Nucleus accumbens (tissue), 56 donors: Measurements from ENCODE around the gene BCL7C.
"Not testable (repeated sequence)": the region's sequence is repeated elsewhere in the genome, so short reads cannot be mapped to it uniquely, and the experiment has no call there.

Source experiments
- DNase-seq, 56 donors: peaks; one replicate each; lab custom pipeline; 2025; lab: John Stamatoyannopoulos, UW

BCL7C gene

DNA sequence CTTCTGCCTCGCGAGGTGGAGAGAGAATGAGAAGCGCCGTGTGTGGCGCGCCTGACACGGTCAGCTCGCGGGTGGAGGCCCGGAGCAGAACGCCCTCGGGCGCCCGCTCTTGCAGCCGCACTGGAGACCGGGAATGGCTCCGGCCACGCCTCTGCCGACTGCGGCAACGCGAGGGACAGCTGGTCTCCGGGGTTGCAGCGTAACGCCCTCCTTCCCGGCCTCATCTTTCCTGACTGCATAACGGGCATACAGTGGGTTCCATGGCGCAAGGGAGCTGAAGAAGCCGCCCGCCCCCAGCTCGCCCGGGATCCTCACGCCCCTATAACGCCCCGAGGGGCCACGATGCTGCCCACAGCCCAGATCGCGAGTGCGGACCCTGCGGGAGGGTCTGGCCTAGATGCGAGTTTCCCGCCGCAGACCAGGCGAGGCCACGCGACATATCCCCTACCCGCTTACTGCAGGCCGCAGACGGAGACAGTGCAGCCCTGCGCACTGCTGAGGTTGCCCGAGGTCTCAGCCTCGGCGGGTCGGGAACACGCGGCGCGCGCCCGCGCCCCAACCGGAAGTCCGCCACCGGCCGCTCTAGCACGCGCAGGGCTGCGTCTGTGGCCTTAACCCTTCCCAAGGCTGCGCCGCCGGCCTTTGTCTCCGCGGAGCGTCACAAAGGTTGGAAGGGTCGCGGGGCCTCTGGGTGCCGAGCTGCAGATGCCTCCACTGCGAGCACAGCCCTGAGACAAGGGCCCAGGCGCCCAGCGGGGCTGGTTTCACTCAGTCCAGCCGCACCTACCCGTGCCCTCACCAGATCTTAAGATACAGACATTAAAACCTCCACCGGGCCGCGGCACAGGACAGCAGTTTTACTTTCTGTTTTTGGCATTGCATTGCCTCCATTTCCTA is 18.8 kb downstream of the BCL7C start:
- DNase-seq, result peak in 55 of 56 donors; percentile 48 to 95 (median 83)

DNA sequence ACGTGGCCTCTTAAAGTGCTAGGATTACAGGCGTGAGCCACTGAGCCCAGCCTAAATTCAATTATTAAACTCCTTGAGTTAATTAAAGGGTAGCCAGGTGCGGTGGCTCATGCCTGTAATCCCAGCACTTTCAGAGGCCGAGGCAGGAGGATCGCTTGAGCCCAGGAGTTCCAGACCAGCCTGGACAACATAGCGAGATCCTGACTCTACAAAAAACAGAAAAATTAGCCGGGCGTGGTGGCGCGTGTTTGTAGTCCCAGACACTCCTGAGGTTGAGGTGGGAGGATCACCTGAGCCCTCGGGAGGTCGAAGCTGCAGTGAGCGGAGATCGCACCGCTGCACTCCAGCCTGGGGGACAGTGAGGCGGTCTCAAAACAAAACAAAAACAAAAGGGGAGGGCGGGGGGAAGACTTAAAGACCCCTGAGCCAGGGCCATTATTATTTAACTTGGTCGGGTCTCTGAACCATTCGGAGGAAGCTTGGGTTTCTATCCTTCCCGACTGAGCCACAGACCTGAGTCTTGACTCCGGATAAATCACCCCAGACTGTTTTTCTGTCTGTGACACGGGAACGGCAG is 19.5 kb downstream of the BCL7C start:
- peak in 2 of 56 donors; percentile 18 to 36 for DNase-seq

DNA sequence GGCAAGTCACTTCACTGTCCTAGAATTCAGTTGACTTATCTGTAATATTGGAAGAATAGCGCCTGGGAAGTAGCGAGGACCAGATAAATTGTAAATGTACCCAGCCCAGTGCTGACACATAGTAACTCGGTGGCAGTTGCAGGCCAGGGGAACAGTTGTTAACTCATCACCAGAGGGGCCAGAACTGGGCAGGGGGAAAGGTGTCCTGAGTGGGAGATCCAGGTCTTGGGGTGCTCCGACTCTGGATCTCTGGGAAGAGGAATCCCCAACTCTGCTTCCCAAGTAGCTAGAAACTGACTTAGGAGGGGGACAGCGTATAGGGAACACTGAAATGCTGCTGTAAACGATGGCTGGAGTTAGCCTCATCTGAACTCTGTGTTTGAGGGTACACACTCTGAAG is 23.0 kb downstream of the BCL7C start:
- no peak for DNase-seq

DNA sequence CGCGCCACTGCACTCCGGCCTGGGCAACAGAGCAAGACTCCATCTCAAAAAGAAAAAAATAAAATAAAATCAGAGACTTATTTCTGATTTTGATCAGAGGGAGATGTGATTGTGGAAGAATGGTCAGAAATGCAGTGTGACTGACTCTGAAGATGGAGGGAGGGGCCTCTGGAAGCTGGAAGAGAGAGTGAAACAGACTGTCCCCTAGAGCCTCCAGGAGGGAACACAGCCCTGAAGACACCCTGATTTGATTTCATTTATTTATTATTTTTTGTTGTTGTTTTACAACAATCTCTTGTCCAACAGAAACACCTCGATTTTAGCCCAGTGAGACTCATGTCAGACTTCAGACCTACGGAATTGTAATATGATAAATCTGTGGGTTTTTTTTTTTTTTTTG is 26.1 kb downstream of the BCL7C start:
- DNase-seq, result no peak

DNA sequence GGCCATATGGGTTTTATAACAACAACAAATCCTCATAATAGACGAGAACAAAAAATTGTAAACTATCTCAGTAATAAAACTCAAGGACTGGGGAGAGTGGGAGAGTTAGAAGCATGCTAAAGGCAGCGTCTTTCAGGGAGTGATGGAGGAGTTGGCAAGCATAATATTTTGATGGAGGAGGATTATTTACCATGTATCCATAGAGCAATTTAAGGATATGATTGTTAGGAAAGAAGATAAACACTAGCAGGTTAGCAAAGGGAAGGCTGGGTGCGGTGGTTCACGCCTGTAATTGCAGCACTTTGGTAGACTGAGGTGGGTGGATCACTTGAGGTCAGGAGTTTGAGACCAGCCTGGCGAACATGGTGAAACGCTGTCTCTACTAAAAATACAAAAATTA is 27.8 kb downstream of the BCL7C start:
- DNase-seq, result no peak

DNA sequence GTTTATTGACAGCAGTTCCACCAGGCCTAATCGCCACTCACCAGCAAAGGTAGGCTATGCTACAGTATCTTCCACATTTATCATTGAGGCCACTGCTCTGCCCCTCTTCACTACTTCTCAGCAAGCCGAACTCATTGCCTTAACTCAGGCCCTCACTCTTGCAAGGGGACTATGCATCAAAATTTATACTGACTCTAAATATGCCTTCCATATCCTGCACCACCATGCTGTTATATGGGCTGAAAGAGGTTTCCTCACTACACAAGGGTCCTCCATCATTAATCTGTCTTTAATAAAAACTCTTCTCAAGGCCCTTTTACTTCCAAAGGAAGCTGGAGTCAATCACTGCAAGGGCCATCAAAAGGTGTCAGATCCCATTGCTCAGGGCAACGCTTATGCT is 30.7 kb downstream of the BCL7C start:
- DNase-seq, result not testable (repeated sequence)

DNA sequence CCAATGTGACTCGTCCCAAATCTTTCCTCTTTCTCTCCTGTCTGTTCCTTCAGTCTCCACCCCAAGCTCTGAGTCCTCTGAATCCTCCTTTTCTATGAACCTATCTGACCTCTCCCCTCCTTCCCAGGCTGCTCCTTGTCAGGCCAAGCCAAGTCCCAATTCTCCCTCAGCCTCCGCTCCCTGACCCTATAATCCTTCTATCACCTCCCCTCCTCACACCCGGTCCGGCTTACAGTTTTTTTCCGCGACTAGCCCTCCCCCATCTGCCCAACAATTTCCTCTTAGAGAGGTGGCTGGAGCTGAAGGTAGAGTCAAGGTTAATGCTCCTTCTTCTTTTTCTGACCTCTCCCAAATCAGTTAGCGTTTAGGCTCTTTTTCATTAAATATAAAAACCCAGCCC is 33.1 kb downstream of the BCL7C start:
- DNase-seq, result not testable (repeated sequence)

DNA sequence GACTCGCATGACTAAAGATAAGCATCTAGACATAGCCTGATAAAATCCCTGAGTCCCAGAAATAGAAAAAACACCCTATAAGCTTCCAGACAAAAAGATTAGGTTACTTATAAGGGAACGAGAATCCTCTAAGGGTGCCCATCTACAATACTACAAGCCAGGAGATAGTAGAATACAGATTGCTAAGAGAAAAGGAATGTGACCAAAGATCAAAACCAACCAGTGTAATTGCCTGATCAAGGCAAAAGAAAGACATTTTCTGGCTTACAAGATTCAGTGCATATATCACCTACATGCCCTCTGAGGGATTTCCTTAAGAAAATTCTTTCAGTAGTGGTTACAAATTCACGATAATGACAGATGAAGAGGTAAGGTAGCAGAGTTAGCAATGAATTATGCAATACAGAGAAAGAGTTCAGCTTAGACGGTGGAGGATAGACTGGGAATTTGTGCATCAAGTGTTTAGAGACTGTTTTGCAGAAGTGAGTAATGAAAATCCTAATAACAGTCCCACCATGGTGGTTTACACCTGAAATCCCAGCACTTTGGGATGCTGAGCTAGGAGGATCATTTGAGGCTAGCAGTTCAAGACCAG is 35.0 kb downstream of the BCL7C start:
- DNase-seq, result no peak

DNA sequence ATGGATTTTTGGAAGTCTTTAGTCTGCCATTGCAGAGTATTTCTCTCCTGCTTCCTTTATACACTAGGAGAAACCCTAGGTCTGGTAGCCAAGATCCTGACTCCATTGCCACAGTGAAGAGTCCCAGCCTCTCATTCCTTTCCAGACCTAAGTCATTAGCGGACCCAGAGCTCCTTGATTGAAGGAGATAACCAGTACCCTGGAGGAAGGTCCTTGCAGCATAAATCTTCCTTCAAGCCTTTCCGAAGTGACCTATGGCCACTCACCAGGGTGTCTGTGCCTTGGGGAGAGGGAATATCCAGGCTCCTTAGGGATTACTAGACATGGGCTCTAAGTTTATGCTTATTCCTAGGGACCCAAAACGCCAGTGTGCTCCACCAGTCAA is 35.8 kb downstream of the BCL7C start:
- DNase-seq, result no peak

DNA sequence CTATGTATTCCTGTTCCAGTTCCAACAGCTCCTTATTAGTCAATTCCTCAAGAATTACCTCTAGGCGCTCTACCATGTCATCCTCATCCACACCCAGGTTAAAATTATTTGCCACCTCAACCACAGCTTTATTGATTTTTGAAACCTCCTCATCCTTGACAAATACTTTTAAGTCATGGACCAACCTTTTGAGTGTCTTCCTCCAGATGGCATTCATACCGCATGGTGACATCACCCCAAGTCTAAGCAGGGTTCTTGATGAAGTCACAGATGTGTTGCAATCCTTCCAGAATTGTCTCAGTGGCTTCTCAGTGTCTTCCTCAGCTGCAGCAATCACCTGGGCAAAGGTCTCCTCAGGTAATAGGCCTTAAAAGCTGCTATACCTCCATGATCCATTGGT is 40.1 kb downstream of the BCL7C start:
- DNase-seq, result no peak

DNA sequence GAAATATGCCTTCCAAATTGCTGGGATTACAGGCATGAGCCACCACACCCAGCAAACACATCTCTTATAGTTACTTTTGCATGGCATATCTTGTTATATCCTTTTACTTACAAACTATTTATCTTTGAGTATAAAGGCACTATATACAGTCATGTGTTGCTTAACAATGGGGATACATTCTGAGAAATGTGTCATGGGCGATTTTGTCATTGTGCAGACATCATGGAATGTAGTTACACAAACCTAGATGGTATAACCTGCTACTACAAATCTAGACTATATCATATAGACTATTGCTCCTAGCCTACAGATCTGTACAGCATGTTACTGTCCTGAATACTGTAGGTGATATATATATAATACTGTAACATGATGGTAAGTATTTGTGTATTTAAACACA is 43.6 kb downstream of the BCL7C start:
- DNase-seq, result no peak

DNA sequence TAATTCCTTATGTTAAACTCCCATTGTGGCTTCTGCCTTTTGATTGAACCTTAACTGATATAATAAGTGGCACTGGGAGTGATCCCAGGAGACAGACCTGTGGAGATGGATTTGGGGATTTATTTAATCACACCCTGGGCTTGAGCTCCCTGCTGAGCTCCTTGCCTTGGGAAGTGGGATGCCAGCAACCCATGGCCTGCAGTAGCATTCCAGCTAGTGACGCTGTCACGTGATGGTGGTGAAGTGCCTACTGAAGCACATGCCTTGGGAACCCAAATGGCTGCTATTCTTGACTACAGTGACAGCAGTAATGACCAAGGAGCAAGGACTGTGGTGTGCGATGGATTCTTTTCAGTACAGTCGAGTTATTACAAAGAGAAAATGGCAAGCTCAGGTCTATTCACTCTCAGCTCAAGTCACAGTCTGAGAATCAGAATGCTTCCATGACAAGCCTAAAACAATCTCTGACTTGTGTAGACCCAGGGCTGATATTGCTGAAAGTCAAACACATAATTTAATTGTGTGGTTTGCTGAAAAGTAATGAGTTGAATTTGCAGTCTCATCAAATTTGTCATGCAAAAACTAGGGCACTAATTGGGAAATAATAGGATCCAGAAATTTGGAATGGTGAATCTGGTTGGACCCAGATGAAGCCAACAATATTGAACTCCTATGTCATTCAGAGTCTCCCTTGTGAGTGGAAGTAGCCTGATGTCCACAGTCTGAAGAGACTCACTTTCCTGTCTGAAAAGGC is 47.1 kb downstream of the BCL7C start:
- no peak for DNase-seq

DNA sequence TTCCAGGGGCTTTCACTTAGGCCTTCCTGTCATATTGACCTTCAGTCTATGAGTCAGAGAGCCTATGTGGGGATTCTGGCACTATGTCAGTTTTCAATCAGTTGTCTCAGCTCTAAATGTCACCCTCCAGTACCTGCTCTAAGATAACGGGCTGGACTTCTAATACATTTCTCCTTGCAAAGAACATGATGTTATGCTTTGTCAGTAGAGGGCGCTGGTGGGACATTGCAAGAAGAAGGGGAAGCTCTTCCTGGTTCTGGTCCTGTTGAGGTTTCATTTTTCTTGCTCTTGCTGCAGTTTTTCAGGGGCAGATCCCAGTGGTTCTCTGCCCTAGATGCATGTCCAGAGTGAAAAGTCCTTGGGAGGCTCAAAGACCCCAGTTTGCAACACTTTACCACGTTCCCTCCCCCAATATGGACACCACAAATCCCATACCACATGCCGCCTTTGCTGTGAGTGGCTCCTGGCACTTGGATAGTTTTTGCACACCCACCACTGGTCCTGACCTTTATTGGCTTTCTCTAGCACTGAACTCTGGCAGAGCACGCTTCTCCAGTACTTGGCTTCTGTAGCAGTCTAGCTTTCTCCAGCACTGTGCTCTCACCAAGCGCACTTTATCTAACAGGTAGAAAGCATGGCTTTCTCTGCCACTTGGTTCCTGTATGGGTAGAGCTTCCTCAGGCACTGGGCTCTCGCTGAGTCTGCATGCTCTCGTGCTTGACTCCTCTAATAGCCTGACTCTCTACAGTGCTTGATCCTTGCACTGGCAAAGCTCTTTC is 49.0 kb downstream of the BCL7C start:
- DNase-seq, result peak in 45 of 56 donors; percentile 3 to 73 (median 34)

DNA sequence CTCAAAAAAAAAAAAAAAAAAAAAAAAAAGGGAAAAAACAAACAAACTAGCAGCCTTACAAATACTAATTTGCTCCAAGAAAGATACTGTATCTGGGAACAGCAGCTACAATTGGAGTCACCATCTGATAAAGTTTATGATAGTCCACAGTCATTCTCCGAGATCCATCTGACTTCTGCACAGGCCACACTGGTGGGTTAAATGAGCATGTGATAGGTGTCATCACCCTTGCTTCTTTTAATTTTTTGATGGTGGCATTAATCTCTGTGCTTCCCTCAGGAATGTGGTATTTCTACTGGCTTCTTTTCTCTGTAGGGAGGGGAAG is 49.6 kb downstream of the BCL7C start:
- no peak for DNase-seq

DNA sequence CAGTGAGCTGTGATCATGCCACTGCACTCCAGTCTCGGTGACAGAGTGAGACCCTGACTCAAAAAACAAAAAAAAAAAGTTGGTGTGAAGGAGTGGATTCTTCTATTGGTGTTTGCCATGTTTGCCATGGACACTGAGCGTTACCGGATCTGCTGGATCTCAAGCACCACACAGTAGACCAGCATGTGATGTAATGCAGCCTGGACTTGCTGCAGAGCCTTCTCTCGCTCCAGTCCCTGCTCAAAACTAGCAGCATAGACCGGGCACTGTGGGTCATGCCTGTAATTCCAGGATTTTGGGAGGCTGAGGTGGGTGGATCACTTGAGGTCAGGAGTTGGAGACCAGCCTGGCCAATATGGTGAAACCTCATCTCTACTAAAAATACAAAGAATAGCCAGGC is 50.4 kb downstream of the BCL7C start:
- no peak for DNase-seq

DNA sequence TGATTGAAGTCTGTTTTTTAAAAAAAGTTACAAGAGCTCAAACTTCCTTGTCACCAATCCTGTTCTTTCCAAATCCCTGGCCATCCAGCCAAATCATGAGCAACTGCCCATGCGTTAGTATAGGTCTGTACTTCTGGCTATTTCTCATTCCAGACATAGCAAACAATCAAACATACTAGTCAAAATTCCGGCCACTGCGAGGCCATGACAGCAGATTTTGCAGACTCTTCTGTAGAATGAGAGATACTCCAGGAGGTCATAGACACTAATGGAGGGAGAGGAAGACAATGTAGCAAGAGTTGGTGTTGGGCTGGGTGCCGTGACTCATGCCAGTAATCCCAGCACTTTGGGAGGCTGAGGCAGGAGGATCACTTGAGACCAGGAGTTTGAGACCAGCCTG is 50.9 kb downstream of the BCL7C start:
- DNase-seq, result no peak

DNA sequence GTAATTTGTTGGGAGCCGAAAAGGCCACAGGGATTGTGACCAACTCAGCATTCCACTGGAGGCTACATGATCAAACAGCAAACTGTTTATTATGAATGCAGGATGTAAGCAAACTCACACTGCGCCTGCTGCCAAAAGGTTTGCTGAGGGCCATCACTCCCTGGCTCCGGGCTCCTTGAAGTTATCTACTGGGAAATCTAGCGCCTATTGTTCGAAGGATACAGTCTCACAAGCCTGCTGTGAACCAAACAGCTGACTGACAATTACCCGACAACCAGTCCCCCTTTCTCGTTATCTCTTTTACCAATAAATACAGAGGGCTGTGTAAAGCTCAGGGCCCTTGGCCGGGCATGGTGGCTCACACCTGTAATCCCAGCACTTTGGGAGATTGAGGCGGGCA is 52.5 kb downstream of the BCL7C start:
- DNase-seq, result no peak

DNA sequence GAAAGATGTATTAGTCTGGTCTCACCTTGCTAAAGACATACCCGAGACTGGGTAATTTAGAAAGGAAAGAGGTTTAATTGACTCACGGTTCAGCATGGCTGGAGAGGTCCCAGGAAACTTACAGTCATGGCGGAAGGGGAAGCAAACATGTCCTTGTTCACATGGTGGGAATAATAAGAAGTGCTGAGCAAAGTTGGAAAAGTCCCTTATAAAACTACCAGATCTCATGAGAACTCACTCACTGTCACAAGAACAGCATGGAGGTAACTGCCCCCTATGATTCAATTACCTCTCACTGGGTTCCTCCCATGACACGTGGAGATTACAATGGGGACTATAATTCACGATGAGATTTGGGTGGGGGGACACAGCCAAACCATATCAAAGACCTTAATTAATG is 53.3 kb downstream of the BCL7C start:
- DNase-seq, result no peak

DNA sequence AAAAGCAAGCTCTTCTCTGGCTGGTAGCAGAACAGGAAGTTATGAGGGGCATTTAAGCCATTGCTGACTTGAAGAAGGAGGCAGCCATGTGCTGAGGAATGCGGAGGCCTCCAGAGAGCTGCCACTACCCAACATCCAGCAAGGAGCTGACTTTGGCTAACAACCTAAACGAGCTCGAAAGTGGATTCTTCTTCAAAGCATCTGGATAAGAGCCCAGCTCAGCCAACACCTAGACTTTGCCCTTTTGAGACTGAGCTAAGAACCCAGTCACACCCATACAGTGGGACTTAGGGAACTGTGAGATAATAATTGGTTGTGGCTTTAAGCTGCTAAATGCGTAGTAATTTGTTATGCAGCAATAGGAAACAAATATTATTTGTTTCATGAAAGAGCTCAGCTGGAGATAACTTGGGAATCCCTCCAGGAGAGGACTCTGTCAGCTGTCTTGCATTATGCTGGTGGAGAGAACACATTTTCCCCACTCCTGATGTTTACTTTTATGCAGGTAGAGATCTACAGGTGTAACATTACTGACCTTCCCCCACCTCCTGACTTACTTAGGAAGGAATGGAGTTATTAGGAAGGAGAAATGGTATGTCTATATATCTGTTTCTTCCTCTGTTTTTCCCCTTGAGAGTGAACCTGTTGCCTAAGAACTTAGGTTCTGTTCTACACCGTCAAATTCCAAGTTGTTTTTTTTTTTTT is 54.2 kb downstream of the BCL7C start:
- DNase-seq, result no peak
